ENCODE measurements around the gene NAA35.

DNA sequence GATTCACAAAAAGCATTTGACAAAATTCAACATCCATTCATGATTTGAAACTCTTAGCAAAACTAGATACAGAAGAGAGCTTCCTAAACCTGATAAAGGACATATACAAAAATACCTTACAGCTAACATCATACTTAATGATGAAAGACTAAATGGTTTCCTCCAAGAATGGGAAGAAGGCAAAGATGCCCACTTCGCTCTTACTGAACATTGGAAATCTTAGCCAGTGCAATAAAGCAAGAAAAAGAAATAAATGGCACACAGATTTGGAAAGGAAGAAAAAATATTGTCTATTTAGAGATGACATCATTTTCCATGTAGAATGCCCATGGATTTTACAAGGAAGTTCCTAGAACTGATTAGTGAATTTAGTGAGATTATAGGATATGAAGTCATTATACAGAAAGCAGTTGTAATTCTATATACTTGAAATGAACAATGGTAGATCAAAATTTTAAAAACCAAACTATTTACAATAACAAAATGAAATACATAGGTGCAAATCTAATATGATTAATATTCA lies 64.4 kb downstream of the NAA35 start:
- TF ChIP-seq, protein P1, sequence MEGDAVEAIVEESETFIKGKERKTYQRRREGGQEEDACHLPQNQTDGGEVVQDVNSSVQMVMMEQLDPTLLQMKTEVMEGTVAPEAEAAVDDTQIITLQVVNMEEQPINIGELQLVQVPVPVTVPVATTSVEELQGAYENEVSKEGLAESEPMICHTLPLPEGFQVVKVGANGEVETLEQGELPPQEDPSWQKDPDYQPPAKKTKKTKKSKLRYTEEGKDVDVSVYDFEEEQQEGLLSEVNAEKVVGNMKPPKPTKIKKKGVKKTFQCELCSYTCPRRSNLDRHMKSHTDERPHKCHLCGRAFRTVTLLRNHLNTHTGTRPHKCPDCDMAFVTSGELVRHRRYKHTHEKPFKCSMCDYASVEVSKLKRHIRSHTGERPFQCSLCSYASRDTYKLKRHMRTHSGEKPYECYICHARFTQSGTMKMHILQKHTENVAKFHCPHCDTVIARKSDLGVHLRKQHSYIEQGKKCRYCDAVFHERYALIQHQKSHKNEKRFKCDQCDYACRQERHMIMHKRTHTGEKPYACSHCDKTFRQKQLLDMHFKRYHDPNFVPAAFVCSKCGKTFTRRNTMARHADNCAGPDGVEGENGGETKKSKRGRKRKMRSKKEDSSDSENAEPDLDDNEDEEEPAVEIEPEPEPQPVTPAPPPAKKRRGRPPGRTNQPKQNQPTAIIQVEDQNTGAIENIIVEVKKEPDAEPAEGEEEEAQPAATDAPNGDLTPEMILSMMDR (conservative IDR thresholded peaks at IDR 0.05 in 1 of 2, IDR thresholded peaks at IDR 0.05 in 1 of 2; ENCODE audit: extremely low read depth in 1 of 2, insufficient read depth in 1 of 2, low read depth in 1 of 2, low read length in 2 of 2) = no peak
- no peak for TF ChIP-seq EZH2 (IDR thresholded peaks at IDR 0.05; ENCODE audit: borderline replicate concordance, low read length)

Data from mammary epithelial cell (primary cell).